GM12892 (cell line): ENCODE measurements around the gene TEX51.

Experiments used
- POLR2A ChIP-seq: IDR thresholded peaks from 2 replicates; pipeline ENCODE4 v1.6.1; 2011; ENCODE audit warnings: low read depth, low read length, control low read depth
- TAF1 ChIP-seq: IDR thresholded peaks from 2 replicates; pipeline ENCODE4 v1.6.1; 2011; ENCODE audit warnings: low read depth, mild to moderate bottlenecking, control low read depth, low read length, borderline replicate concordance

DNA sequence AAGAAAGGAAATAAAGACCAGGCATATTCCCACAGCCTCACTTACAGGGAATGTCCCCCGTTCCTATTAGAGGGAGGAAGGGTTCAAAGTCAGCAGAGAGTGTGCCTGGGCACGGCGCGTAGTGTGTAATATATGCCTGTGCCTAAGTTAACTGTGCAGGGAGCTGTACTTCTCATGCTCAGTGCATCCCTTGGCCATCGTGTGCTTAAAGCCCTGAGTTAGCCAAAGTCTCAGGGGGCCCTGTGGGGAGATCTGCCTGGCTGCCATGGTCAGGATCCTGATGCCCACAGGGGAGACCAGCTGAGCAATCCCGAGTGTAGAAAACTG, 48.4 kb downstream of the TEX51 start:
- no peak for TF ChIP-seq POLR2A
- TF ChIP-seq TAF1 = no peak
